Astrocyte of the hippocampus (primary cell): ENCODE data around the gene NPAT.
A peak's percentile ranks its signal among the peaks of the same experiment; 100 is the strongest.
"Not testable (repeated sequence)": the region's sequence is repeated elsewhere in the genome, so short reads cannot be mapped to it uniquely, and the experiment has no call there.

Experiments
- DNase-seq: peaks from one replicate; pipeline ENCODE4 v3.0.0; 2011; ENCODE audit warnings: low read depth, low spot score

The NPAT gene

DNA sequence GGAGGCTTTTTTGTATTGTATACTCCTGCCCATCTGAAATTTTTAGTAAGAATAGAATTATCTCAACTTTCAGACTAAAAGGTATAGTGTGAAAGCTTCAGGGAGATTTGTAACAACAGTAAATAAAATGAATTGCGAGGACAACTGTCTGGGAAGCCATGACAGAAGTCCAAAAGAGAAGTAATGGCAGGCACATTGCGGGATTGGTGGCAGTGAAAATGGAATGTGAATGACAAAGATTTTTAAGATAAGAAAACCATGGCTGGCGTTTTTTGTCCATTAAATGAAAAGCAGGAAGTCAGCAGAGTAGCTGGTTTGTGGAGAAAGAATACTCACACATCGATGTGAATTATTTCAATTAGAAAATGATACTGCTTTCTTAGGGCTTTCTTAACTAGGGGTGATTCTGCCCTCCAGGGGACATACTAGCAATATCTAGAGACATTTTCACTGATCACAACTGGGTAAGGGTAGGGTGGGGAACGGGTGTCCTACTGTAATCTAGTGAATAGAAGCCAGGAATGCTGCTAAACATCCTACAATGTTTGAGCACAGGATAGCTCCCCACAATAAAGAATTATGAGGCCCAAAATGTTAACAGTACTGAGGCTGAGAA is 1.6 kb downstream of the NPAT start:
- DNase-seq, result peak; percentile 15

DNA sequence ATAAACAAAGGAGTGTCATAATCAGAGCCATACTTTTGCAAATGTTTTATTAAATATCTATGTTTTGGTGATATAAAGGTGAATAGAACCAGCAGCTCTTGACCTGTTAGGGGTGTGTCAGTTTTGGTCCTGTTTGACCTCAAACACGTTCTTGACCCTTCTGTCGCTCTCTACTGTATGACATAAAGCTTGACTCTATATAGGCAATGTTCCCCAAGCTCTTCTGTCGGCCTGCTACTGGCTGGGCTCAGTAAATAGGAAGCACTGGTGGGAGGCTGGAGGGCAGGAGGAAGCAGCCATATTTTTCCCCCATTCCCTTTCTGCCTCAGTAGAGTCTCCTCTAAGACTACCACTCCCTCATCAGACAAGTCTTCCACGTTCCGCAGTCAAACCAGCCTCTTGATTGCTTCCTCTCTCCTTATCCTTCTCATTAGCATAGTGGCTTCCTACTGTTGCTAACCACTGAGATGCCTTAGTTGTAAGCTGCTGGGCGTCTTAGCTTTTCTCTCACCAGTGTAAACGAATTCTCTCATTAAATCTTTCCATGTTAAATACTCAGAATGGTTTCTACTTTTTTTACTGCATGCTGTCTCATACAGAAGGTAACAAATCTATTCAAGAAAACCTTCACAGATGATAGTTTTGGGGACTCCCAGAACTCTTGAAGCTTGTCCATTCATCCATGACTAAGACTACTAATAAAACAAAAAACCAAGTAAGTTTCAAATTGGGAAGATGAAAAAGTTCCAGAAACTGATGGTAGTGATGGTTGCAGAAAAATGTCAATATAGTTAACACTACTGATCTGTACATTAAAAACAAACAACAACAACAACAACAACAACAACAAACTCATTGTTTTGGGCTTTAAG is 3.3 kb downstream of the NPAT start:
- no peak for DNase-seq

DNA sequence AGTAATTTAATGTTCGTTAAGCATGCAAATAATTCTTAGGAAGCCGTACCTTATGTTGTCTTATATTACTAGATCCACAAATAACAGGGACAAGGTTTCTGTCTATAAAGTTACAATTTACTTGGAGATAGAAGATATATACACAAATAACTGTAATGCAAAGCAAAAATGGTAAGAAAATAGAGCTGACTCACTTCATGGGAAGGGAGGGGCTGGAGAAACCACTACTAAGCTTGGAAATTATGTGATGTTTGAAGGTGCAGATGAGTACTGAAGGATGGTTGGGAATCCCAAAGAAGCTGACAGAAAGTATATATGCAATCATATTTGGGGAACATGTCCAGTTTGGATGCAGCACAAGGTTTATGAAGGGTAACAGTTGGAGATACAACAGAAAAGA is 4.0 kb downstream of the NPAT start:
- peak; percentile 18 for DNase-seq

DNA sequence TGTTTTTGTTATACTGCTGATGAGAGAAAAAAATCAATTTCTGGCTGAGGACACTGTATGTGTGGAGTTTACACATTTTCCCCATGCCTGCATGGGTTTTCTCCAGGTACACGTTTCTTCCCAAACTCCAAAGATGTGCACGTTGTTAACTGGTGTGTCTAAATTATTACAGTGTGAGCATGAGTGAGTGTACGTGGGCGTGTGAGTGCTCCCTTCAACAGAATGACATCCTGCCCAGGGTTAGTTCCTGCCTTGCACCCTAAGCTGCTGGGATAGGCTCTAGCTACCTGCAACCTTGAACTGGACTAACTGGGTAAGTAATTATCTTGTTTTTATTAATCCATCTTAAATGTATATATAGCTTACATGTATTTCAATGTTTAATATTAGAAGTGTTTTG is 5.5 kb downstream of the NPAT start:
- DNase-seq, result no peak

DNA sequence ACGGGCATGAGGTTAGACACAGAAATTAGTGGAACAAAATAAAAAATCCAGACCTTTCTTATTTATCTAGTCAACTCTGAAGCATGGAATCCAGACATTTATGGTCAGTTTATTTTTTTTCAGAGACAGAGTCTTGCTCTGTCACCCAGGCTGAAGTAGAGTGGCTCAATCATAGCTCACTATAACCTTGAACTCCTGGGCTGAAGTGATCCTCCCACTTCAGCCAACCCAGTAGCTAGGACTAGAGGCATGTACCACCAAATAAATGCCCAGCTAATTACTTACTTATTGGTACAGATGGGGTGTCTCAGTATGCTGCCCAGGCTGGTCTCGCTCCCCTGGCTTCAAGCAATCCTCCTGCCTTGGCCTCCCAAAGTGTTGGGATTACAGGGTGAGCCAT is 8.7 kb downstream of the NPAT start:
- DNase-seq, result no peak

DNA sequence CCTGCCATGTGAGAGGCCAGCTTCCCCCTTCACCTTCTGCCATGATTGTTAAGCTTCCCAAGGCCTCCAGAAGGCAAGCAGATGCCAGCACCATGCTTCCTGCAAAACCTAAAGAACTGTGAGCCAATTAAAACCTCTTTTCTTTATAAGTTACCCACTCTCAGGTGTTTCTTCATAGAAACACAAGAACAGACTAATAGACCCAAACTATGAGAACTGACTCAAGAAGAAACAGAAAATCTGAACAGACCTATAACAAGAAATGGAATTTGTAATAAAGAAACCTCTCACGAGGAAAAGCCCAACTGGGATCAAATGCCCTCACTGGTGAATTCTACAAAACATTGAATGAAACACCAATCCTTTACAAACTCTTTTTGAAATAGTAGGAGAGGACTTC is 12.0 kb downstream of the NPAT start:
- DNase-seq, result no peak

DNA sequence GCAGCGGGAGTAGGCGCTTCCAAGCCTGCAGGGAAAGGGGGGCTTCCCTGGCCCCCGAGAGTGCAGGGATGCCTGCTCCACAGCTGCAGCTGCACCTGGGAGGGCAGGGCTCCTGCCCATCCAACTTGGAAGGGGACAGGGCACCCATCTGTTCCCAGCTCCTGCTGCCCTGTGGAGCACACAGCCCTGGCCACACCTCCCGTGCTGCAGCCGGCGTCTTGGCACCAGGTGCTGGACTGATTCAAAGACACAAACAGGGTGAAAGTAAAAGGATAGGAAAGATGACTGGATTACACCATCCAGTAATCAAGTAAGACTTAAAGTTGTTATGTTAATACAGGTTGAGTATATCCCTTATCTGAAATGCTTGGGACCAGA is 14.8 kb downstream of the NPAT start:
- no peak for DNase-seq

DNA sequence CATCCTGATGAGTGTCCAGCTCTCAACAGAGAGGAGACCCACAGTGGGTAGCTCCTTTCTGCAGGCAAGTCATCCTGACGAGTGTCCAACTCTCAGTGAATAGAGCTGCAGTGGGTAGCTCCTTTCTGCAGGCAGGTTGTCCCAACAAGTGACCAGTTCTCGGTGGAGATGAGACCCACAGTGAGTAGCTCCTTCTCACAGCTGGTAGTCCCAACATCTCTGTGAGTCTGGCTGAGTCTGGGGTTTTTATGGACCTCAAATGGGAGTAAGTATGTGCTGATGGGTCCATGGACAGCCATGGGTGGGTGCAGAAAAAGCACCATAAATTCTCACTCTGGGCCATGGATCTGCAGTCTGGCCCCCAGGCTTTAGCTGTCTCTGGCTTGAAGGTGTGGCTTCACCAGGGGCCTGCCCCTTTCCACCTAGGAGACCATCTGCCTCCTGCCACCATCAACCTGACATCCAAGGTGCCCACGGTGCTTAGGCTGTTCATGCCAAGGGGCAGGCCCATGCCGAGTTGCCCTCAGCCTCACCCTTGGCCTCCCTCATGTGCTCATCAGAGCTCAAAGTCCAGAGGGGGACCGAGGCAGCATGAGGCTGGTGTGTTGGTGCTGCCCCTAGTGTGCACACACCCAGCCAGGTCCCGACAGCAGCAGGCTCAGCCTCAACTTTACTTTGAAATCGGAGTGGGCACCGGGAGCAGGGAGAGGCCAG is 15.3 kb downstream of the NPAT start:
- DNase-seq, result no peak

DNA sequence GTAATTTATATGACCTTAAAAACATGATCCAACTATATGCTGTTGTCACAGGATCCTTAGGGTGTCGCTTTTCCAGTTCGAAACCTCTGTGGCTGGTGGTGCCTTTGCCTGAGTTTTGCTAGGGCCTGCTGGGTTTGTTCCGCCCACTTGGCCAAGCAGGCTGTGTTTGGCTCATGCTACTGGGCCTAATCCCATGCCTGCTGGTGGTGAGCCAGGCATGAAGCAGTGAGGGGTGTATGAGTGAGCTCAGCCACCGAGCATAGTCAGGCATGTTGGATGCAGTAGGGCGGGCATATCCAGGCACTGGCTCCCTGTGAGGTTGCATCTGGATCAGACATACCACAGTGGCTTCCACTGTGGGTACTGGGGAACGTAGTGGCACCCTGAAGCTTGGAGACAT is 16.3 kb downstream of the NPAT start:
- no peak for DNase-seq

DNA sequence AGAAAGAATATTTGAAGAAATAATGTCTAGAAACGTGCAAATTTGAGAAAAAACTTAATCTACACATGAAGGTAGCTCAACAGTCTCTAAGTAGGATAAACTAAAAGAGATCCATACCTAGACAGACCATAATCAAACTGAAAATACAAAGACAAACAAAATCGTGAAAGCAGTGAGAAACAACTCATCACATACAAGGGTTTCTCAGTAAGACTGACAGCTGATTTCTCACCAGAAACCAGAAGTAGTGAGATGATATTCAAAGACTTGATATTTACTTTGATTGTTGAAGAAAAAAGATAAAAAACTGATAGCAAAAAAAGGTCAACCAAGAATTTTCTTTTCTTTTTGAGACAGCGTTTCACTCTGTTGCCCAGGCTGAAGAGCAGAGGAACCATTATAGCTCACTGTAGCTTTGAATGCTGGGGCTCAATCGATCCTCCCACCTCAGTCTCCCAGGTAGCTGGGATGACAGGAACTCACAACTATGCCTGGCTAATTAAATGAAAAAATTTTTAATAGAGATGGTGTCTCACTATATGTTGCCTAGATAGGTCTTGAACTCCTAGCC is 17.4 kb downstream of the NPAT start:
- DNase-seq, result no peak

DNA sequence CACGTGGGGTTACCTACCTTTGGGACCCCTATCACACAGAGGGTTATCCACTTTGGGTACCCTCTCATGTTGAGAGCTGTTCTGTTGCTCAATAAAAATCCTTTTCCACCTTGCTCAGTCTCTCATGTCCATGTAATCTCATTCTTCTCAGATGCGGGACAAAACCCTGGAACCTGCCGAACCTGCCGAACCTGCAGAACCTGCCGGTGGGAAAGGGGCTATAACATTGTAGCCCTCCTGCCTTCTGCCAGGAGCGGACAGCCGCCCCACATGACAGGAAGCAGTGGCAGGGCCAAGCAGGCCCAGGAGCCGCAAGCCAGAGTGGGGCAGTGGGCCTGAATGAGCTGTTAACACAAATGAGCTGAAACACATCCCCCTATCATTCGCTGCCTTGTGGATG is 18.1 kb downstream of the NPAT start:
- DNase-seq, result no peak

DNA sequence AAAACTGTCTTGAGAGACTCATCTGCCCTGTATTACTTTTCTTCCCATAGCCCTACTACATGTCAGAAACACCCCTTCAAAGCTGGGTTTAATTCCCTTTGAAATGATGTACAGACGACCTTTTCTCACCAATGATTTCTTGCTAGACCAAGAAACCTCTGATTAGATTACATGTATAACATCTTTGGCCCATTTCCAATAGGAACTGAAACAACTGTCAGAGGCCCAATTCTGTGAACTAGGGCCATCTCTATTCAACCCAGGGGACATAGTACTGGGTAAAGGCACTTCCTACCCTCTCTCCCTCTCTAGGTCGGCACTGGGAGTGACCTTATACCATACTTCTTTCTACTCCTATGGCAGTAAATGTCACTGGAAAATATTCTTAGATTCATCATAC is 19.4 kb downstream of the NPAT start:
- no peak for DNase-seq

DNA sequence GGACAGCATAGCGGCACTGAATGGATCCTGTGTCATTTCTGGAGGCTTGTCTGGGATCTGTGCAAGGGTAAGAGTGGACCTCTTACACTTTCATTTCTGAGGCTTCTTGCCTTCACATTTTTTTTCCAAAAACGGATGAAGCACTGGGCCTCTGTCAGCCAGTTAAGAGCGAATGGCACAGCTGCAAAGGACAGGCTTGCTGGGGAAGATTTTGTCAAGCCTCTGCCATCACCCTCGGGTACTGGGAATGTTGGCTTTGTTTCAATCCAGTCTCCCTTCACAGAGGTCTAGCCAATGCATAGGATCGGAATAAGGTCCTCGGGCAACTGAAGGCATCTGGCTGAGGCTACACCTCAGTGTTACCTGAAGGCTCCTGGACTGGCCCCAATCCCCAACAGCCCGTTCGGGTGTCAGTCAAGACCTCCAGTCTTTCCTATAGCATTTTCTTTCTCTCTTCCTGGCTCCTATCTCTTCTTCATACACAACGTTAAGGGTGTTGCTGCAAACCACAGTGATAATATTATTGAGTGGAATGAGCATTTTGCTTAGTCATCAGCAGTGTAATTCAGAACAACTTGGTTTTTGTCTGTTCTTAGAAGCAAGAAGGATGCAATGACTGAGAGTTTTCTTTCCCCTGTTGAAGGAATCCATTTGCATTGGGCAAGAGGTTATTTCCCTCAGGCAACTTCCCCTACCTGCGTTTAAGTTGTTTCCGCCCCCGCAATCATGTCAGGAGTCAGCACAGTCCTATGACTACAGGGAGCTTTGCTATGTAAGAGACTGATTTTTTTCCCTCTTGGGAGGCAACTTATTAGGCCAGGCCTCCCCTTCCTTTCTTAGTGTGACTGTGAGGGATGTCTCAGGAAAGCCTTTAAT is 22.8 kb downstream of the NPAT start:
- peak; percentile 38 for DNase-seq

DNA sequence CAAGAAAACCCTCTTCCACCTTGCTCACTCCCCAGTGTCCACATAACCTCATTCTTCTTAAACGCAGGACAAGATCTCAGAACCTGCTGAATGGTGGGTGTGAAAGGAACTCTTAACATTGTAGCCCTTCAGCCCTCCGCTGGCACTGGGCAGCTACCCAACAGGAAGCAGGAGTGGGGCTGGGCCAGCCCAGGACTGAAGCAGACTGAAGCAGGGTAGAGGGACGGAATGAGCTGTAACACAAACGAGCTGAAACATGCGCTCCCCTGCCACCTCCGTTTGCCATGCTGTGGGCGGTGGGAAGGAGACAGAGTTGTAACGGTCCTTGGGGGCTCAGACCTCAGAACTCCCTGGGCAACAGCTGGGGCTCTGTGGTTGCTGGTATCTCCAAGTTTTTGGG is 23.6 kb downstream of the NPAT start:
- no peak for DNase-seq

DNA sequence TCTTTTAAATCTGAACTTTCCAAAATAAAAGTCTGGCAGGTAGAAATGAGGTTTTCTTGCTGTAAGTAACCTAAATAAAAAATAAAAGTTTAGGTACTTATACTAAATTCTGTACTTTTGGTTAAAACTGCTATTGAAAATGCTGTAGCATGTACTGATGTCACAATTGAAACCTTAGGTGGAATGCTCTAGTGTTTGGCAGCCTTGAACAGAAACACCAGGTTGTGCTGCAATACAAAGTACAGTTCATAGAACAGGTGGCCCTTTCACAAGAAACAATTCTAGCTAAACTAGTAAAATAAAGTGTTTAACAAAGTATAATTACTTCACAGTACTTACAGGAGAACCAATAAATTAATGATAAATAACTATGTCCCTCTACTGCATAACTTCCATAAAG is 25.1 kb downstream of the NPAT start:
- no peak for DNase-seq

DNA sequence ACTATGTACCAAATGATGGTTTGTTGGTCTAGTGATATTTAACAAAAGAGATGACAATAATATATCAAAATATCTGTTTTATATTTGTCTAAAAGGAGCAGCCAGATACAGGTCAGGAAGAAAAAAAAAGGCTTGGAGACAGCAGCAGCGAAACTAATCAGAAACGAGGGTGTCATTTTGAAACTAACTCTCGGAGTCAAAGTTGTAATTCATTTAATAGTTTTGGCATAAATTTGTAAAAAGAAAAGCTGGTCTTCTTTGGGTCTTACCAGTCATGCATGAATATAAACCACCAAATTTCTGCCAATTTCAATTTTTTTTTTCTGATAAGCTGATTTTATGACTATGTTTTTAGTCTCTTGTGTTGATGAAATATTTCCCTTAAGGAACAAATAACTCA is 25.5 kb downstream of the NPAT start:
- no peak for DNase-seq

DNA sequence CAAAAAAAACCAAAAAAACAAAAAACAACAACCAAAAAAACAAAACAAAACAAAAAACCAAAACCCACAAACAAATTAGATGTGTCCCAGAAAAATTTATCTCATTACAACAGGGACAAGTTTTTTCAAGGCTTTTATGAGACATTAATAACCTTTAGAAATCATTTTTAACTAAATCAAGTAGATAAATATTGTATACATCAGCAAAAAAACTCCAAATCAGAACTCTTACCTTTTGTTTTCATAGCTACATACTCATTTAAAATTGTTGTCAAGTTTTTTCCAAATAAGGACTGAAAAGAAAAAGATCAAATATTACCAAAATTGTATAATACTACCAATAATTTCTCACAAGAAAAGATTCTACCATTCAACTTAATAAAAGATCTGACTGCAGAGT is 28.7 kb downstream of the NPAT start:
- DNase-seq, result no peak

DNA sequence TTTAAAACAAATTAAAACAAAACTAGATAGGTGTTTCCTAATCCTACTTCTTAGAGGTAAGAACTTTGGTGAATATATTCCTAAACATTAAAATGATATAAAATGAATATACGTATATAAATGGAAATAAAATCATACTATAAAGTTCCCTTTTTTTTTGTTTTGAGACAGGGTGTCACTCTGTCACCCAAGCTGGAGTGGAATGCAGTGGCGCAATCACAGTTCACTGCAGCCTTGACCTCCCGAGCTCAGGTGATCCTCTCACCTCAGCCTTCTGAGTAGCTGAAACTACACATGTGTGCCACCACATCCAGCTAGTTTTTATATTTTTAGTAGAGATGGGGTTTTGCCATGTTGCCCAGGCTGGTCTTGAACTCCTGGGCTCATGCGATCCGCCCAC is 44.9 kb downstream of the NPAT start:
- no peak for DNase-seq

DNA sequence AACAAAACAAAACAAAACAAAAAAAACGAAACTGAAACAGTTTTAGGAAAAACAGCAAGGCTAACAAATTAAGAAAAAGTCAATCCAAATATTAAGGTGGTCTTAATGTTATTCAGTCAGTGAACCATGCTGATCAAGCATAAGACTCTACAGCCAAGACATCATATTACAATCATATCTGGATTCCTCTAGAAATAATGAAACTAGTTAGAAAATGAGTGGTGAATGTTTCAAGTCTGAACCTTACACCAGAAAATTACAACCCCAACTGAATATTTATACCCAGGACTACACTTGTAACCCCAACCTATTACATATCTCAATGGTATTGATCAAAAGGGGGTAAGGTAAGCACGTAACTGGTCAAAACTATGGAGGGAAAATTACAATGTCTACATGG is 52.3 kb downstream of the NPAT start:
- no peak for DNase-seq

DNA sequence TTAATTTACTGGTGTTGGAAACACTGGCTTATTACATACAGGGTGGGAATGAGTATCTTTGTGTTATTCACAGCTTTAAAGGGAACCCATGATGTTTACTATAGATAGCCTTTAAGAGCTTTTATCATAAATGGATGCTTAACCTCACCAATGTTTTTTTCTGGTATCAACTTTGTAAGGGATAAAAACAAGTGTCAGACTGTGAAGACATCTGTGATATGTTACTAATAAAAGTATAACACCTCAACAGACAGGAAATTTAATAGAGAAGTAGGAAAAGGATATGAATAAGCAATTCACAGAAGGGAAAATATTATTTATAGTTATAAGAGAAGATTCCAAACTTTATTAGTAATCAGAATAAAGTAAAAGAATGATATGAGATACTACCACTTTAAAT is 54.8 kb downstream of the NPAT start:
- no peak for DNase-seq

DNA sequence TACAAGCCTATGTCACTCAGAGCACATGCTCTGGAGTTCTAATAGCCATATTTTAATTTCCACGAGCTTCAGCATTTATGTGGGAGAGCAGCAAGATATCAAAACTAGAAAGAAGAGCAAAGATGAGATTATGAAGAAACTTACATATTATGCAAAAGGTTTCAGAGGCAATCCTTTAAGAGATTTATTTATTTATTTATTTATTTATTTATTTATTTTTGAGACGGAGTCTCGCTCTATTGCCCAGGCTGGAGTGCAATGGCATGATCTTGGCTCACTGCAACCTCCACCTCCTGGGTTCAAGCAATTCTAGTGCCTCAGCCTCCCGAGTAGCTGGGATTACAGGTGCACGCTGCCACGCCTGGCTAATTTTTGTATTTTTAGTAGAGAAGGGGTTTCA is 59.6 kb downstream of the NPAT start:
- DNase-seq, result not testable (repeated sequence)
